Non-pigmented ciliary epithelial cell (primary cell): ENCODE data around the gene SH3PXD2A.

ENCODE experiments used
- DNase-seq: peaks from one replicate; pipeline ENCODE4 v3.0.0-alpha.2; 2010; ENCODE audit warnings: low read depth

The SH3PXD2A gene

DNA sequence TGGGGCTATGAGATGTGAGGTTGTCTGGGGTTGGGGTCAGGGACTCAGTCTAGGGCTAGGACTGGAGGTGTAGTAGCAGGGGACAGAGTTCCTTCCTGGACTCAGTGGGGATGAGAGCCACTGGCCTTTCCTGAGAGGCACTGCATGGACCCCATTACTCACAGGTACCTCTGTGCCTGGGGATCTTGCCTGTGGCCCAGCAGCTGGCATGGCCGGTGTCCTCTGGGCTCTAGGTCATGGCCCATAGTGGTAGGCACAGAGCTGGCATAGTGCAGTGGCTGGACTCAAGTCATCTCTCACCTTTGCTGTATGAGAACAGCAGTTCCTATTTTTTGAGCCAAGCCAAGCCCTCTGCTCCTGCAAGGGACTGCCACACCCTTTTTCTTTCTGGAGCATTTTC, 310.0 kb downstream of the SH3PXD2A start:
- no peak for DNase-seq

- DNase-seq, result no peak
Measured at GRCh38 chr10:103544657-103545310, 310.6 kb downstream of the SH3PXD2A start.
